Measurements from ENCODE around the gene RXRG.

DNA sequence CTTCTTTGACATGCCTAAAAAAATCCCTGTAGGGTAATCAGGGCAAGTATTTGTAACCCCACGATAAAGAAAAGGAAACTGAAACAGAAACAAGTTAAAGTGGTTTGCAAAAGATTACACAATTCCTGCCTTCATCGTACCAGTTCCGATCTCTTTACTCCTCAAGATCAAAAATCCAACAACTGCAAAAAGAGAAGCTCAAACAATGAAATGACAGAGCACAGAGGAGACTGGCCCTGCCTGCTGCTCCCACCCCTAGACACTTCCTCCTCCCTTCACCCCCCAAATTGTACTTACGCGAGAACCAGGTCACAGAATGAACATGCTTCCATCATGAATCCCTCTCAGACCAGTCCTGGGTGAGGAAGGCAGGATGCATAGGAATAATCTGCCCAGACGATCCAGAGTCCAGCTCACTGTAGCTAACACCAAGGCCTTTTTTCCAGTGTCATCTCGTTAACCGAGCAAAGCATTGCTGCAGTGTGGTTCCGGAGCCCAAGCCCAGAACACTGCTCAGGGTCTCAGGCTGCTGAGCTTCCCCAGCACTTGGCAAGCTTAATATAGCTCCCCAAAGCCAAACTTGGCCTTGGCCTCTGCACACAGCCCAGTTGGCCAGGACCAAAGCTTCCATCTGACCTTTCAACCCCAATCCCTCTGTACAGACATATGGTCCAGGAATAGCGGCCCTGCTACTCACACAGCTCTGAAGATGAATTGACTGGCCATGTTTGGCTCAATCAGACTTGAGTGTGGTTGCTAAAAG is 20.3 kb downstream of the RXRG start:
- TF ChIP-seq, protein P1, sequence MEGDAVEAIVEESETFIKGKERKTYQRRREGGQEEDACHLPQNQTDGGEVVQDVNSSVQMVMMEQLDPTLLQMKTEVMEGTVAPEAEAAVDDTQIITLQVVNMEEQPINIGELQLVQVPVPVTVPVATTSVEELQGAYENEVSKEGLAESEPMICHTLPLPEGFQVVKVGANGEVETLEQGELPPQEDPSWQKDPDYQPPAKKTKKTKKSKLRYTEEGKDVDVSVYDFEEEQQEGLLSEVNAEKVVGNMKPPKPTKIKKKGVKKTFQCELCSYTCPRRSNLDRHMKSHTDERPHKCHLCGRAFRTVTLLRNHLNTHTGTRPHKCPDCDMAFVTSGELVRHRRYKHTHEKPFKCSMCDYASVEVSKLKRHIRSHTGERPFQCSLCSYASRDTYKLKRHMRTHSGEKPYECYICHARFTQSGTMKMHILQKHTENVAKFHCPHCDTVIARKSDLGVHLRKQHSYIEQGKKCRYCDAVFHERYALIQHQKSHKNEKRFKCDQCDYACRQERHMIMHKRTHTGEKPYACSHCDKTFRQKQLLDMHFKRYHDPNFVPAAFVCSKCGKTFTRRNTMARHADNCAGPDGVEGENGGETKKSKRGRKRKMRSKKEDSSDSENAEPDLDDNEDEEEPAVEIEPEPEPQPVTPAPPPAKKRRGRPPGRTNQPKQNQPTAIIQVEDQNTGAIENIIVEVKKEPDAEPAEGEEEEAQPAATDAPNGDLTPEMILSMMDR (IDR thresholded peaks at IDR 0.05) = no peak
- TF ChIP-seq POLR2A (IDR thresholded peaks at IDR 0.05) = no peak

All from suprapubic skin (tissue), 3 donors.